WERI-Rb-1 (cell line): ENCODE results near the gene PRAC1.

Experiments used
- DNase-seq: peaks from one replicate; pipeline ENCODE4 v3.0.0-alpha.2; 2020
- H3K27ac ChIP-seq: fragments of 250-450 bp; sonication (Bioruptor Pico); 2 replicates; pipeline ENCODE4 v1.5.1; 2020; ENCODE audit warnings: mild to moderate bottlenecking, moderate library complexity
- H3K27me3 ChIP-seq: fragments of 250-450 bp; sonication (Bioruptor Pico); 2 replicates; pipeline ENCODE4 v1.5.1; 2021; ENCODE audit warnings: mild to moderate bottlenecking, low read depth, moderate library complexity; ENCODE audit not compliant: insufficient read depth, severe bottlenecking
- H3K36me3 ChIP-seq: fragments of 250-450 bp; sonication (Bioruptor Pico); 2 replicates; pipeline ENCODE4 v1.5.1; 2020; ENCODE audit warnings: mild to moderate bottlenecking, moderate library complexity
- H3K4me3 ChIP-seq: 2 replicates; pipeline ENCODE4 v1.5.1; 2011; ENCODE audit warnings: low read depth, mild to moderate bottlenecking, control low read depth, low read length
- H3K9me3 ChIP-seq: fragments of 250-450 bp; sonication (Bioruptor Pico); 2 replicates; pipeline ENCODE4 v1.5.1; 2021; ENCODE audit warnings: mild to moderate bottlenecking, moderate library complexity; ENCODE audit not compliant: severe bottlenecking
- TF ChIP-seq, protein P1 (sequence below): IDR thresholded peaks from 2 replicates; pipeline ENCODE4 v1.5.1; 2011; ENCODE audit warnings: low read depth, mild to moderate bottlenecking, control low read depth, inconsistent platforms, low read length

PRAC1 gene

DNA sequence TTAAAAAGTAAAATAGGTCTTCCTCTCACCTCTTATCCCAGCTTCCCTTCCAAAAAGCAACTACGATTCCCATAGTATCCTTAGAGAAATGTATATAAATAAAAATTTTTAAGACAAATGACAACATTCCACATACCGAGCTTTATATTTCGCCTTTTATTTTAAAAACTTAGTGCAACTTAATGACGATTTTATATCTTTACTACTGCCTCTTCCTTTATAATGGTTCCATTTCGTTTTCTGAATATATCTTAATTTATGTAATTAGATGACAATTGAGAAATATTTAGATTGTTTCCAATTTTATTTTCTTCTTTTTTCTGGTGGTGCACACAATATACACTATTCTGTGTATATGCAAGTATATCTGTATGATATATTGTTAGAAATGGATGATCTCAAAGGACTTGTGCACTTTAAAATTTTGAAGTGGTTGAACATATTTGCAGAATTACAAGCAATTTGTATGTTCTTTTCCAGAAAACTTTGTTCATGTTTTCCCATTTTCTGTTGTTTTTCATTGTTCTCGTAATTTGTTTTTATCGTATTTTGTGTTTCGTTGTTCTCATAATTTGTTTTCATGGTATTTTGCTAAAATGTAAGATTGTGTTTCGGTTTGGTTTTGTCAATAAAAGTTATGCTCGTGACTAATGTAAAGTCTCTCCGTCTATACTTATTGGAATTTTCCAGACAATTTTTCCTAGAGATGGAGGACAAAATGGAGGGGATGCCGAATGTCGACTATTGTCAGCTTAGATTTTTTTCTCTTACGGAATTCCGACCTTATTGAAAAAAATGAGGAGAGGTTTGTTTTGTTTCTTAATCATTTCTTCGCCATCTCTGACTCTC is 26.6 kb upstream of the PRAC1 start:
- Histone ChIP-seq H3K9me3 (peaks cover 20% of the 10 kb centered on the region), H3K4me3 (no peak overlapping the region), H3K27ac (no peak overlapping the region), H3K27me3 (peaks cover 99% of the 10 kb centered on the region), H3K36me3 (no peaks in the 10 kb centered on the region)
- TF ChIP-seq, protein P1, sequence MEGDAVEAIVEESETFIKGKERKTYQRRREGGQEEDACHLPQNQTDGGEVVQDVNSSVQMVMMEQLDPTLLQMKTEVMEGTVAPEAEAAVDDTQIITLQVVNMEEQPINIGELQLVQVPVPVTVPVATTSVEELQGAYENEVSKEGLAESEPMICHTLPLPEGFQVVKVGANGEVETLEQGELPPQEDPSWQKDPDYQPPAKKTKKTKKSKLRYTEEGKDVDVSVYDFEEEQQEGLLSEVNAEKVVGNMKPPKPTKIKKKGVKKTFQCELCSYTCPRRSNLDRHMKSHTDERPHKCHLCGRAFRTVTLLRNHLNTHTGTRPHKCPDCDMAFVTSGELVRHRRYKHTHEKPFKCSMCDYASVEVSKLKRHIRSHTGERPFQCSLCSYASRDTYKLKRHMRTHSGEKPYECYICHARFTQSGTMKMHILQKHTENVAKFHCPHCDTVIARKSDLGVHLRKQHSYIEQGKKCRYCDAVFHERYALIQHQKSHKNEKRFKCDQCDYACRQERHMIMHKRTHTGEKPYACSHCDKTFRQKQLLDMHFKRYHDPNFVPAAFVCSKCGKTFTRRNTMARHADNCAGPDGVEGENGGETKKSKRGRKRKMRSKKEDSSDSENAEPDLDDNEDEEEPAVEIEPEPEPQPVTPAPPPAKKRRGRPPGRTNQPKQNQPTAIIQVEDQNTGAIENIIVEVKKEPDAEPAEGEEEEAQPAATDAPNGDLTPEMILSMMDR, result no peak
- DNase-seq, result no peak

DNA sequence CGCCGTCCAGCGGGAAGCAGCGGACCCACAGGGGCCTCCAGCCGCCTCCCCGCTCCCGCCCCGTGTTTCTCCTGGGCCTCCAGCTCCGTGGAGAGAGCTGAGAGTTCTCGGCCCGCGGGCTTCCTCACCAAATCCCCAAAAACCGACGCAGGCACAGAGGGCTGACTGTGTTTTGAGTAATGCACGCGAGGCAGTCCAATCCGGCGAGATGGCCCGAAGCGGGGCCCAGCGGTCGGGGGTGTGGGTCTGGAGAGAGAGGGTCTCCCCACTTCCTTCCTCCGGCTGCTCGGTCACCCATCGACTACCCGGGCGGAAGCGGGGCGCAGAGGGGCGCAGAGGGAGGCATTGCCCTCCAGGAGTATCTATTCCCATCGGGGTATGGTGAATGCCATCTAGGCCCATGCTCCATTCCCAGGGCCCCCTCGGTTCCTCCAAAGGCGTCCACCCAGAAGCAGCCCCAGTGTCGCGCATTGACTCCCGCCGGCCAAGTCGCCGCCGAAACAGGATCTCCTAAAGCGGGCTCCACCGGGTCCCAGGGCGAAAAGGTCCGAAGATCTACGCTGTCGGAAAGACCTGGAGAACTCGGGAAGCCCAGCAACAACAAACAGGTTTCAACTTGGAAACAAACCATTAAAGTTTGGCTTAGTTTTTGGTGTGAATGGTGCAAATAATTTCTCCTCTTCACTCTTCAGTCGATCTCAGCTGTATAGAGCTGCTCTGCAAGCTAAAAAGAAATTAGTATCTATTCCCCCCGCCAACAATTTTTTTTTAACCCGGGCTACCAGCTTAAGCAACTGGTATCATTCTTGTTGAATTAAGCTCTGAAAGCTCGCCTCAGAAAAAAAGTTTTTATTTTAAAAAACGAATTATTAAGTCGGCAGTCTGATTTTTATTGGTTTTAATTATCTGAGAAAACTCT is 25.4 kb upstream of the PRAC1 start:
- Histone ChIP-seq H3K36me3 (no peaks in the 10 kb centered on the region), H3K27ac (no peak overlapping the region), H3K9me3 (peaks cover 20% of the 10 kb centered on the region), H3K4me3 (no peak overlapping the region), H3K27me3 (peaks cover 99% of the 10 kb centered on the region)
- DNase-seq, result no peak
- TF ChIP-seq, protein P1, result no peak

DNA sequence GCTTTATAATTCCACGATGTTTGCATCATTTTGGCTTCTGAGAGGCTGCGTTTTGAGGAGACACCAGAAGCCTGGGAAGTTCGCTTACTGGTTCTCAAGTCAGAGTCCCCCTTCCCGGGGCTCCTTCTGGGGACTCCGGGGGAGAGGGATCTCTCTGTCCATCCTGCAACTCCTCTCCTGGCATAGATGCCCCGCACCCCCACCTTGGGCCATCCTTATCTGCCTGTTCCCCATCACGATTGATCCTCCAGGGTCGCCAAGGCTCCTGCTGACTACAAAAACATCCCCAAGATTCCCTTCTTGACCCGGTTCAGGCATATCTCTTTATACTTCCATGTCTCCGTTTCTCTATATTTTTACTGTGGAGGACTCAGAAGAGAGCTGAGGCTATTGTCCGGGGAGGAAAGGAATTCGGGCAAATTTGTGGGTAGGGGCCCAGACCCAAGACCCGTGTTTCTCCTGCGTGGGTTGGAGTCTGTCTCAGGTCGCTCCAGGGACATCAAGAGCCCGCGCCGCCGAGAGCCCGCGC is 24.7 kb upstream of the PRAC1 start:
- no peaks in the 10 kb centered on the region for H3K36me3 ChIP-seq
- TF ChIP-seq, protein P1, result no peak
- no peak for DNase-seq
- no peak overlapping the region for H3K4me3 ChIP-seq
- peaks cover 99% of the 10 kb centered on the region for H3K27me3 ChIP-seq
- peaks cover 20% of the 10 kb centered on the region for H3K9me3 ChIP-seq
- no peak overlapping the region for H3K27ac ChIP-seq

DNA sequence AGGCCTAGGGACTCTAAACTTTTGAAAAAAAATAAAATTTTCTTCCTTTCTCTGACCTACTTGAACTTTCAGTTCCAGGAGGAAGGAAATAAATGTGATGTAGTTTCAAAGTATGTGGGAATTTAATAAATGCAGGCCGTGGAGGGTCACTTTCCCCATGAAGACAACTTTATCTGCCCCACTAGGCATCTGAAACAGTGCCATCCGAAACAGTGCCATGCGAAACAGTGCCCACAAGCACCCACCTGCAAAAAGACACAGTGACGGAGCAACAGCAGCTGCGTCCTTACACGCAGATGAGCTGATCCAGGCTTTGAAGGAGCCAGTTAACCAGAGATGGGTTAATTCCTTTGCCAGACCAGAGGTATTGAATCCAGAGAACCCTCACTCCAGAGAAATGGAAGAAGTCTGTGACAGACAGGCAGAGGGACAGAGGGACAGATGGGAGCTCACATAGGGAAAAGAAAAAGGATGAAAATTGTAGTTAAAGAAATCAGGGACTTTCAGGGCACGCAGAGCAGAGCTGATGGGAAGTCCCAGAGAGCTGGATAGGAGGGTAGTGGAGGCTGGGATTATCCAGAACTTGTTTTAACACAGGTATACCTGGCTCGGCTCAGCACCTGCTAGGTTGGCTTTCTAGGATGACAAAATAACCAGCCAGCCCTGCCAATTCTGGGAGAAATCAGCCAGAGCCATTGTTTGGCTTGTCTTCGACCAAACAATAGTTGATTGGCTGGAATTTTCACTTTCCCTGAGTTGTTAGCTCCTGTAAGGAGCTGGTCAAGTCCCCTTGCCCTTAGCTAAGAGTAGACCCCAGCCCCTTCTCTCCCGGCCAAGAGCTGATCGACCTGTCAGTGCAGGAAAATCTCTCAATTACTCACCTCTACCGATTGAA is 23.3 kb upstream of the PRAC1 start:
- no peak overlapping the region for H3K27ac ChIP-seq
- TF ChIP-seq, protein P1, result no peak
- DNase-seq, result no peak
- no peak overlapping the region for H3K4me3 ChIP-seq
- H3K9me3 ChIP-seq, result peaks cover 21% of the 10 kb centered on the region
- no peaks in the 10 kb centered on the region for H3K36me3 ChIP-seq
- peaks cover 99% of the 10 kb centered on the region for H3K27me3 ChIP-seq

DNA sequence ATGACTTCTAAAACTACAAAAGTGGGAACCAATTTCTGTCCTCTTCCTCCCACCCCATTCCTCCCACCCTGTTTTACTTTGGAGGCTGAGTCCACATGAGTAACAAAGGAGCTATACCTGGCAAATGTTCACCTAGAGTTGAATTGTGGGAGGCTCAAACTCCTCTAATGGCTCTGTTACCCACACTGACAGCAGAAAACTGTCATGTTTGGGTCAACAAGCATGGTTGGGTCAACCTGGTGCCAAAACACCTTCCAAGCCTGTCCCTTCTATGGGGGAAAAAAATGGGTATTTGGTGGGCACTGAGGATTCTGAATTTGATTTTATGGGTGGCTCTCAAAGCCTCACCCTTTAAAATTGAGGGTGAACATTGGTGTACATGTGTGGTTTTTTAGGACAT is 18.2 kb upstream of the PRAC1 start:
- TF ChIP-seq, protein P1, result no peak
- Histone ChIP-seq H3K36me3 (no peaks in the 10 kb centered on the region), H3K27me3 (peaks cover 98% of the 10 kb centered on the region), H3K9me3 (peaks cover 28% of the 10 kb centered on the region), H3K27ac (no peak overlapping the region), H3K4me3 (no peak overlapping the region)
- DNase-seq, result no peak
